ENCODE results near the gene CATSPERD.
"Not testable (repeated sequence)": the region's sequence is repeated elsewhere in the genome, so short reads cannot be mapped to it uniquely, and the experiment has no call there.

CATSPERD gene

GRCh38 chr19:5743630-5744029 is 23.2 kb downstream of the CATSPERD start:
- DNase-seq, result no peak

GRCh38 chr19:5744999-5745398 is 24.6 kb downstream of the CATSPERD start:
- DNase-seq, result not testable (repeated sequence)

DNA sequence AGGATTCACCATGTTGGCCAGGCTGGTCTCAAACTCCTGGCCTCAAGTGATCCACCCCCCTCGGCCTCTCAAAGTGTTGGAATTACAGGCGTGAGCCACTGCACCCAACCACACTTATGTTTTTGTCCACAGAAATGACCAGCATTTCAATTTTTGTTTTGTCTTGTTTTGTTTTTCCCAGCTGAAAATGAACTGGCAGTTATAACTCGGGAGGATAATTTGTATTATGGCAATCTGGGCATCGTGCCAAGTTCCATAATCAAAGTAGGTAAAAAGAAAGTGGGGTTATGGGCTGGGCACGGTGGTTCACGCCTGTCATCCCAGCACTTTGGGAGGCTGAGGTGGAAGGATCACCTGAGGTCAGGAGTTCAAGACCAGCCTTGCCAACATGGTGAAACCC is 28.5 kb downstream of the CATSPERD start:
- DNase-seq, result not testable (repeated sequence)

- DNase-seq, result no peak
Observed at GRCh38 chr19:5749505-5749904, 29.1 kb downstream of the CATSPERD start.

DNA sequence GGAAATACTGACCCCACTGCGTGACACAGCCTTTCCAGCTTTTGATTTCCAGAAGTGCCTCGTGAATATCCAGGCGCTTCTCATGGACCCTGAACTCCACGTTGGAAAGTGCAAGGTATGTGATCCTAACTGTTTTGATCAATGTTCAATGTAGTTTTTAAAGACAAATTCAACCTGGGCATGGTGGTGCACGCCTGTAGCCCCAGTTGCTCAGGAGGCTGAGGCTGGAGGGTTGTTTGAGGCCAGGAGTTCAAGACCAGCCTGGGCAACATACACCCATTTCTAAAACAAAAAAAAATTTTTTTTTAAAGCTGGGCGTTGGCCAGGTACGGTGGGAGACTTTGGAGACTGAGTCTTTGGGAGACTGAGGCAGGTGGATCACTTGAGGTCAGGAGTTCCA is 31.3 kb downstream of the CATSPERD start:
- DNase-seq, result no peak

DNA sequence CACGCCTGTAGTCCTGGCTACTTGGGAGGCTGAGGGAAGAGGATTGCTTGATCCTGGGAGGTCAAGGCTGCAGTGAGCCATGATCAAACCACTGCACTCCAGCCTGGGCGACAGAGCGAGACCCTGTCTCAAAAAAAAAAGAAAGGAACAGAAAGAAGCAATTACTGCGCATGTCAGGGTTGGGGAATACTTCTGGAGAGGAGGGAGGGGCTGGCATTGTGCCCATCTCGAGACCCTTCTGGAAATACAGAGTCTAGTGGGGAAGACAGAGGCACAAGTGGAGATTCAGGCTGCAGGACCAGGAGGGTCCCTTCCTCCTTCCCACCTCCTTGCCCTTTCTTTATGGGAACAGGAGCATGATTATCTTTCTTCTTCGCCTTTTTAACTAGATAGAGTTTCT is 33.3 kb downstream of the CATSPERD start:
- DNase-seq, result no peak

- DNase-seq, result no peak
Observed at GRCh38 chr19:5762608-5763217, 42.3 kb downstream of the CATSPERD start.

DNA sequence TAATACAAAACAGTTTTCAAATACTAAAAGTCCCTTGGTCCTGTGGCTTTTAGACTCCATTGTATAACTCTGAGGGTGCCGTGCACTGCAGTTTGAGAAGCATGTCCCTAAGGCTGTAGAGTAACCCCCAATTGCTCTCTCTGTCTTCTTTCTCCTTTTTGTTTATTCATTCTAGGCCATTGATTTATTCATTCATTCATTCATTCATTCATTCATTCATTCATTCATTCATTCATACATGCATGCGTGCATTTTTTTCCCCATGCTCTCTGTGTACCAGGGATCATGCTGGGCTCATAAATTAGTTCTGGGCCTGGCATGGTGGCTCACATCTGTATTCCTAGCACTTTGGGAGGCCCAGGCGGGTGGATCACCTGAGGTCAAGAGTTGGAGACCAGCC is 44.8 kb downstream of the CATSPERD start:
- no peak for DNase-seq

DNA sequence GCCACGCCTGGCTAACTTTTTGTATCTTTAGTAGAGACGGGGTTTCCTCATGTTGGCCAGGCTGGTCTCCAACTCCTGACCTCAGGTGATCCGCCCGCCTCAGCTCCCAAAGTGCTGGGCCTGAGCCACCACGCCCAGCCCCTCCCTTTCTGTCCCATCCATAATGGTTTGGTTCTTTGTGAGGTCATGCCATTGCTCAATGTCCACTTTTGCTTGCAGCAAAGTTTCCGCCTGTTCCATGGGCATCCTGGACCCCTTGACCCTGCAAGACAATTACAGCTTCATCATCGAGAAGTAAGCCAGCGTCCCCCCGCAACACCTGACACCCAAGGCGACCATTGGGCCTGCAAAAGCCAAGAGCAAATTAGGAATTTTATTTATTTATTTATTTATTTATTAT is 47.5 kb downstream of the CATSPERD start:
- no peak for DNase-seq

- no peak for DNase-seq
Observed at GRCh38 chr19:5772416-5772815, 52.0 kb downstream of the CATSPERD start.

DNA sequence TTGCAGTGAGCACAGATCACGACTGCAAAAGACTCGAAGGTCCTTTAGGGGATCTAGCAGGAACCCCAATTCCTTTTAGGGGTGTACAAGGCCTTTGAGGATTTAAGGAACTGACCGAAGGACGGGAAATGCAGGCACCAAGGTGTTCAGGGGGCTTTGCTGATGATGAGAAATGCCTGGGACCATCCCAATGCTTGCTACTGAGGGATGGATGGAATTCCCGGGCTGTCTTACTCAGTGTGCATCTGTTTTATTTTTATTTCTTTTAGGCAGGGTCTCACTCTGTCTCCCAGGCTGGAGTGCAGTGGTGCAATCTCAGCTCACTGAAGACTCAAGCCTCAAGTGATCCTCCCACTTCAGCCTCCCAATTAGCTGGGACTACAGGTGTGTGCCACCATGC is 52.8 kb downstream of the CATSPERD start:
- DNase-seq, result no peak

DNA sequence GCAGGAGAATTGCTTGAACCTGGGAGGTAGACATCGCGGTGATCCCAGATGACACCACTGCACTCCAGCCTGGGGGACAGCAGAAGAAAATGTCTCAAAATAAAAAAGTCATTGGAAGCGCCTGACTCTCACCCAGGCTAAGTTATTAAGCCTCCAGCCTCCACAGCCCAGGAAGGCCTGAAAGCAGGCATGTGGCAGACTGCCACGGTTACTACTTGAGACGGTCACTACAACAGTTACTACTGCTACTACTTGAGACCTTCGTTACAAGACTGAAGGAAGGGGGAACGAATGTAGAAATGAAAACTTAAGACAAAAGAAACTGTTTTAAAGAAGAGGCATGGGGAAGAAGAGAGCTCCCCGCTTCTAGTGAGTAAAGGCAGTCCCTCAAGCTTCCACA is 54.5 kb downstream of the CATSPERD start:
- DNase-seq, result no peak

- DNase-seq, result no peak
Observed at GRCh38 chr19:5775668-5776309, 55.4 kb downstream of the CATSPERD start.

- no peak for DNase-seq
Observed at GRCh38 chr19:5778402-5778801, 58.0 kb downstream of the CATSPERD start.

GRCh38 chr19:5780916-5781315 is 60.5 kb downstream of the CATSPERD start:
- not testable (repeated sequence) for DNase-seq

- DNase-seq, result no peak
Observed at GRCh38 chr19:5782322-5782721, 61.9 kb downstream of the CATSPERD start.

DNA sequence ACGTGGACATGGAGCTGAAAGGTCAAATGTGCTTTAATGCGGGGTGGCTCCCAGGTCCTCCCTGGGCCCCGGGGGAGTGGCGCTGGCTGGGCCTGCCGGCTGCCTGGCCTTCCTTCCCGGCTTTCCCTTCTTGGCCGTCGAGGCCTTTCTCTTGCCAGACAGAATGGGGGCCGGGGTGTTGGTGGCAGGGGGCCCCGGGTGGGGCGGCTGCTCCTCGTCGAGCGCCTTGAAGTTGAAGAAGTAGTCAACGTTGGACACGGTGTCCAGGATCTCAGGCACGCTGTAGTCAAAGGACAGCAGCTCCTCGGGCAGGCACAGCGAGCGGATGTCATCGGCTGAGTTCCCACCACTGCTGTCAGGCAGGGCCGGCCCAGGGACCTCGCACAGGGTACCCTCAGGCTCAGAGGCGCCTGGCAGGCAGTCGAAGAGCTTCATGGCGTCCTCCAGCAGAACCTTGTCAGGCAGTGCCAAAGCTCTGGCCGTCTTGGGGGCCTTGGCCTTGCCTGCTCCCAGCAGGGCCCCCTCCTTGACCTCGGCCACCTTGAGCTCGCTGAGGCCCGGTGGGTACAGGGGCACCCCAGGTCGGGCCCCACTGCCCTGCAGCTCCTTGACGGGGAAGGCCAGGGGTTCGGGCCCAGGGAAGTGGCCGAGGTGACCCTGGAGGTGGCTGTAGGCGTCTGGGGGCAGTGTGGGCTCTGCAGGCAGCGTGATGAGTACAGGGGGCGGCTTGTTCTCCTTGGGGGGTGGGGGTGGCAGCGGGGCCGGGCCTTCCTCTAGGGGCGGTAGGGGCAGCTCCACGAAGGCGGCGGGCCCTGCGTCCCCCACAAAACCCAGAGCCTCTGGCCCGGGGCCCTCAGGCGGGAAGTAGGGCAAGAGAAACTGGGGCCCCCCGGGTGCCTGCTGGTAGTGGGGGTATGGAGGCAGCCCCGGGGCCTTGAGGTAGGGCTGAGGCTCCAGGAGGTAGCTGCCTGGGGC is 62.8 kb downstream of the CATSPERD start:
- DNase-seq, result no peak

GRCh38 chr19:5784581-5785147 is 64.2 kb downstream of the CATSPERD start, which contains the start of gene PRR22:
Gene PRR22, minus strand, starts transcription at chr19:5784746. Its CDS starts 86 bp downstream, at chr19:5784660.
- DNase-seq, result no peak

GRCh38 chr19:5785423-5785822 is 65.0 kb downstream of the CATSPERD start:
- no peak for DNase-seq

- DNase-seq, result no peak
Observed at GRCh38 chr19:5786593-5787408, 66.4 kb downstream of the CATSPERD start.

DNA sequence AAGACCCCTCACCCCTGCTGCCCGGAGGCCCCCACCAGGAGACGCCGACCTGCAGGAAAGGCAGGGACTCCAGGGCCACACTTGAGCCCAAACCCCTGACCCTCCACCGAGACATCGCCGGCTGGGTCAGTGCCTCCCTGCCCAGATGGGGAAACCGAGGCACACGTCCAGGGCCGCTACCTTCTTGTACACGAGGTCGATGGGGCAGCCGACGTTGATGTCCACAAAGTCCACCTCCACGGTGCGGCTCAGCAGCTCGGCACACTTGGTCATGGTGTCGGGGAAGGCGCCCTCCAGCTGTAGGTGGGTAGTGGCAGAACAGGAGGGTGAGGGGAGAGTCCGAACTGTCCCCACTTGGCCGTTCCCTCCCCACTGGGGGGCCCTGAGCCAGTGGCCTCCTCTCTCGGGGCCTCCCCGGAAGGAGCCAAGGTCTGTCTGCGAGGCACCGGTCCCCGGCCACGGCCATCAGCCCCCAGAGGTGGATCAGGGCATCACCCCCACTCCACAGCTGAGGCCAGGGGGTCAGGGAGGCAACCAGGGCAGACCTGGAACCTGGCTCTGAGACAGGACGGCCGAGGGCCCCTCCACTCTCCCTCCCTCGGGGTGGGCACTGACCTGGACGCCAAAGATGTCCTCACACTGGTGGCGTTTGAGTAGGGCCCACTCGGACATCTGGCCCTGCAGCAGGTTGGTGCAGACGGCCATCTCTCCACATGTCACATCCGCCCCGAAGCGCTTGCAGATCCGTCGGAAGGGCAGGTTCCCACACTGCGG is 67.2 kb downstream of the CATSPERD start:
- no peak for DNase-seq

DNA sequence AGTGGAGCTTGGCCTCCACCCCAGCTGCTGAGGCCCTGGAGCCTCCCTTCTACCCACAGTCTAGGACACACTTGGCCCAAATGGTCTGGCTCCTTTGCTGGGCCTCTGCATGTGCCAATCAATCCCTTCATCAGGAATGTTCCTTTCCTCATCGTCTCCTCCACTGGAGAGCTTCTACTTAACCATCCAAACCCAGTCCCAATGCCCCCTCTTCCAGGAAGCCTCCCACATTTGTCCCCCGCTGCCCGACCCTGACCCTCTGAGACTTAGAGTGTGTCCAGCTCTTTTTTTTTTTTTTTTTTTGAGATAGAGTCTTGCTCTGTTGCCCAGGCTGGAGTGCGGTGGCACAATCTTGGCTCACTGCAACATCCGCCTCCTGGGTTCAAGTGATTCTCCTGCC is 68.0 kb downstream of the CATSPERD start:
- DNase-seq, result no peak
